Gastrocnemius medialis (tissue), 4 donors: ENCODE results near the gene DCBLD2. TPM values are rescaled to one million over a fixed set of nuclear protein-coding genes. Genes with fewer than 3 reads are reported as not detected.
A peak's percentile ranks its signal among the peaks of the same experiment; 100 is the strongest.

ENCODE experiments used
- ATAC-seq, 2 donors: fragments of 150-250 bp; one replicate each; pipeline ENCODE4 v1.9.1; 2016
- DNase-seq, 2 donors: peaks; one replicate each; pipeline ENCODE4 v3.0.0-alpha.2; 2019
- H3K27ac ChIP-seq, 4 donors: fragments of 200-600 bp; sonication (generic); 1 replicate in 1 of 4; 2 replicates in 3 of 4; pipeline ENCODE4 v1.5.1; 2016 to 2018; ENCODE audit warnings: mild to moderate bottlenecking in 2 of 4, moderate library complexity in 1 of 4
- H3K27me3 ChIP-seq, 3 donors: fragments of 200-600 bp; sonication (generic) in 2 of 3; 1 replicate in 1 of 3; 2 replicates in 2 of 3; pipeline versions ENCODE4 v1.5.1 to v1.6.0; 2016 to 2019; ENCODE audit warnings: mild to moderate bottlenecking in 1 of 3, moderate library complexity in 1 of 3
- H3K36me3 ChIP-seq, 2 donors: fragments of 200-600 bp; sonication (generic) in 1 of 2; one replicate each; pipeline ENCODE4 v1.5.1; 2017 to 2018
- H3K4me1 ChIP-seq, 2 donors: fragments of 200-600 bp; sonication (generic) in 1 of 2; one replicate each; pipeline ENCODE4 v1.5.1; 2016 to 2017; ENCODE audit warnings: mild to moderate bottlenecking in 2 of 2
- H3K4me3 ChIP-seq, 4 donors: fragments of 200-600 bp; sonication (generic) in 3 of 4; 1 replicate in 1 of 4; 2 replicates in 3 of 4; pipeline ENCODE4 v1.5.1; 2016 to 2019; ENCODE audit warnings: mild to moderate bottlenecking in 2 of 4
- H3K9me3 ChIP-seq, 3 donors: fragments of 200-600 bp; sonication (generic) in 2 of 3; 1 replicate in 1 of 3; 2 replicates in 2 of 3; pipeline ENCODE4 v1.5.1; 2016 to 2019
- CTCF ChIP-seq, 5 experiments: fragments of 450-650 bp in 3 of 5; fragments of 200-600 bp in 2 of 5; sonication (generic) in 2 of 5; IDR thresholded peaks in 4 of 5; conservative IDR thresholded peaks in 1 of 5; 1 replicate in 4 of 5; 2 replicates in 1 of 5; pipeline ENCODE4 v1.5.1; 2016 to 2019; ENCODE audit warnings: antibody characterized with exemption in 5 of 5, mild to moderate bottlenecking in 3 of 5, moderate library complexity in 3 of 5
- POLR2A ChIP-seq, 2 donors: fragments of 450-650 bp; IDR thresholded peaks; one replicate each; pipeline ENCODE4 v1.6.1; 2017; ENCODE audit warnings: antibody characterized with exemption in 2 of 2, mild to moderate bottlenecking in 2 of 2, moderate library complexity in 2 of 2
- in situ Hi-C, 4 donors: fragments of 200-750 bp; cut with MboI; loops; one replicate each; pipeline versions ENCODE4 v1.15.0 to v1.8.0; 2017; ENCODE audit warnings: low sequenced_read_pairs in 4 of 4
- intact Hi-C: fragments of 100-400 bp; cut with DNase I; formaldehyde crosslinking; loops from one replicate; pipeline ENCODE4 v1.15.1; 2023; ENCODE audit warnings: low total_unique reads
- total RNA-seq, 4 donors: library from RNA; depleted of rRNA; stranded (reverse); fragments of >200 nt; gene quantifications; one replicate each; pipeline versions ENCODE4 v1.1.0 to v1.2.3, GENCODE V29; 2016

The DCBLD2 gene
- total RNA-seq, 4 donors from 2014 or later = 5.6 to 9.0 (median 6.7) TPM

DNA sequence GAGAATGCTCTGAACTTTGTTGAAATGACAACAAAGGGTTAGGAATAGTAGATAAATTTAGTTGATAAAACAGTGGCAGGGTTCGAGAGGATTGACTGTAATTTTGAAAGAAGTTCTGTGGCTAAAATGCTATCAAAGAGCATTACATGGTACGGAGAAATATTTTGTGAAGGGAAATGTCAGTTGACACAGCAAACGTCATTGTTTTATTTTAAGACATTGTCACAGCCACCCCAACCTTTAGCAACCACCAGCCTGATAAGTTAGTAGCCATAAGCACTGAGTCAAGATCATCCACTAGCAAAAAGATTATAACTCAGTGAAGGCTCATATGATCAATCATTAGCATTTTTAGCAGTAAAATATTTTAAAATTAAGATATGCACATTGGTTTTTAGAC, 147.0 kb downstream of the DCBLD2 start:
- ATAC-seq (peak in 1 of 2 donors; percentile 78), DNase-seq (no peak)
- in situ Hi-C loops (no loop called here), intact Hi-C loops (no loop called here)
- H3K27ac ChIP-seq = peak overlapping the region; percentile 23 to 63 (median 50)
- H3K36me3 ChIP-seq = no peaks in the 10 kb centered on the region
- no peaks in the 10 kb centered on the region for H3K27me3 ChIP-seq
- H3K4me3 ChIP-seq = no peak overlapping the region
- no peaks in the 10 kb centered on the region for H3K9me3 ChIP-seq
- H3K4me1 ChIP-seq = peaks cover 9 to 19% of the 10 kb centered on the region in 2 donors
- no peak for TF ChIP-seq POLR2A (IDR thresholded peaks at IDR 0.05)
- no peak for TF ChIP-seq CTCF (IDR thresholded peaks at IDR 0.05 in 4 of 5, conservative IDR thresholded peaks at IDR 0.05 in 1 of 5)

DNA sequence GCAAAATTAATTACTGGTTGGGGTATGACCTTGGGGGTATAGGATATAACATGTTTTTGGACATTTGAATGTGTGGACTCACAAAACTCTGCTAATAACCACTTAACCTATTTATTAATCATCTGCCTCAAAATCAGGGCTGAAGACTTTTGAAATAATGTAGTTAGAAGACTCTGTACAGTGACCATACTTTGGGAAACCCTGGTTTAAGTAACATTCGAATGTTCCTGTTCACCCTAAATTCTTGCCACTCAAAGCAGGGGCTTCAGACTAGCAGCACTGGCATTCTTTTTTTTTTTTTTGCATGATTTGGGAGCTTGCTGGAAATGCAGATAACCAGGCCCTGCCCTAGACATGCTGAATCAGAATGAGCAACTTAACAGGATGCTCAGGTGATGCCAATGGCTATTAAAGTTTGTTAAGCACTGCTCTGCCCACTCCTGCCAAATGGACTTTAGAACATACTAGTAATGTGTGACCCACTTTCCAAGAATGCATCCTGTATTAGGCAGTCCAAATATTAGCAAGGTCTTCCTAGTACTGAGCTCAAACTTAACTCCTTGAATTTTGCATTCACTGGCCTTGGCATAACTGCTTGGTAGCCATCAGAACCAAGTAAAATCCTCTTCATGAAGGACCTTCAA, 151.1 kb downstream of the DCBLD2 start:
- in situ Hi-C loops (no loop called here), intact Hi-C loops (no loop called here)
- peak in 1 of 2 donors; percentile 53 for ATAC-seq
- Histone ChIP-seq H3K36me3 (no peaks in the 10 kb centered on the region), H3K27ac (peak overlapping the region in 3 of 4 donors; percentile 0 to 33 (median 29)), H3K9me3 (no peaks in the 10 kb centered on the region), H3K4me3 (no peak overlapping the region), H3K27me3 (no peaks in the 10 kb centered on the region), H3K4me1 (peaks cover 8 to 18% of the 10 kb centered on the region in 2 donors)
- TF ChIP-seq CTCF (IDR thresholded peaks at IDR 0.05 in 4 of 5, conservative IDR thresholded peaks at IDR 0.05 in 1 of 5) (no peak), POLR2A (IDR thresholded peaks at IDR 0.05) (no peak)
- no peak for DNase-seq

- TF ChIP-seq CTCF (IDR thresholded peaks at IDR 0.05 in 4 of 5, conservative IDR thresholded peaks at IDR 0.05 in 1 of 5) = no peak
- no peak for TF ChIP-seq POLR2A (IDR thresholded peaks at IDR 0.05)
- intact Hi-C loops (no loop called here), in situ Hi-C loops (no loop called here)
- Histone ChIP-seq H3K36me3 (no peaks in the 10 kb centered on the region), H3K9me3 (no peaks in the 10 kb centered on the region), H3K27ac (no peak overlapping the region), H3K27me3 (no peaks in the 10 kb centered on the region), H3K4me3 (no peak overlapping the region), H3K4me1 (peaks cover 8 to 14% of the 10 kb centered on the region in 2 donors)
- ATAC-seq = no peak
- DNase-seq = no peak
Observed at GRCh38 chr3:98746882-98747281, 154.6 kb downstream of the DCBLD2 start.

DNA sequence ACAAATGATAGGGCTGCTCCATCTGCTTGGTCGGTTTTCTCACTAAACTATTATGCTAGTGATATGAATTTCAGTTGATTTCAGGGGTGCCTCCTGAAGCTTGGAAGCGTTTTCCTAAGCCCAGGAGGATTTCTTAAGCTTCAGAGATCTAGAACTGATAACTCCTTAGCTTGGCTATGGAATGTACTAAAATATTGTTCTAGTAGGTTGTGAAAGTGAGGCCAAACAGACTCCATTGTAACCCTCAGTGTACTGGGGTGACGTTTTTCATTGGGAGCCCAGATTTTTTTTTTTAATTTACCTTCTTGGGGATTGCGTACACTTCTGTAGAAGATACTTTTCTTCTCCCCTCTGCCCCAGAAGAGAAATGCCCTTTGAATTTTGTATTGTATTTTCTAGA, 155.4 kb downstream of the DCBLD2 start:
- intact Hi-C loops (no loop called here), in situ Hi-C loops (no loop called here)
- ATAC-seq (no peak), DNase-seq (no peak)
- TF ChIP-seq POLR2A (IDR thresholded peaks at IDR 0.05) (no peak), CTCF (IDR thresholded peaks at IDR 0.05 in 4 of 5, conservative IDR thresholded peaks at IDR 0.05 in 1 of 5) (no peak)
- no peaks in the 10 kb centered on the region for H3K36me3 ChIP-seq
- H3K4me3 ChIP-seq = no peak overlapping the region
- H3K9me3 ChIP-seq = no peaks in the 10 kb centered on the region
- no peak overlapping the region for H3K27ac ChIP-seq
- no peaks in the 10 kb centered on the region for H3K27me3 ChIP-seq
- H3K4me1 ChIP-seq = peaks cover 11 to 14% of the 10 kb centered on the region in 2 donors

Other genes with a start within 250 kb of the DCBLD2 start
- gene ST3GAL6, start 138.4 kb downstream of the DCBLD2 start, total RNA-seq = 10 to 100 TPM in 2 of 4 donors, 1 to 10 TPM in 2; 7.4 to 15.0 (median 11.3) TPM